Stimulated activated naive CD8-positive, alpha-beta T cell treated with anti-CD3 and anti-CD28 coated beads, Interleukin-15, Interleukin-2, amounts not matched to agents 100 ng/mL and 50 ng/mL, for 24 hours (primary cell): ENCODE measurements around the gene OR6X1.
A peak's percentile ranks its signal among the peaks of the same experiment; 100 is the strongest.
"Not testable (repeated sequence)": the region's sequence is repeated elsewhere in the genome, so short reads cannot be mapped to it uniquely, and the experiment has no call there.

Experiments used
- H3K27ac Mint-ChIP-seq: one replicate; pipeline ENCODE4 v1.8.0; 2021; ENCODE audit warnings: mild to moderate bottlenecking, mixed read lengths
- H3K27me3 Mint-ChIP-seq: one replicate; pipeline ENCODE4 v1.8.0; 2021; ENCODE audit warnings: mixed read lengths
- H3K36me3 Mint-ChIP-seq: one replicate; pipeline ENCODE4 v1.8.0; 2021; ENCODE audit warnings: low read depth, mixed read lengths
- H3K4me1 Mint-ChIP-seq: one replicate; pipeline ENCODE4 v1.8.0; 2021; ENCODE audit warnings: low read depth, mixed read lengths
- H3K4me3 Mint-ChIP-seq: one replicate; pipeline ENCODE4 v1.8.0; 2021; ENCODE audit warnings: mild to moderate bottlenecking, mixed read lengths
- H3K9me3 Mint-ChIP-seq: one replicate; pipeline ENCODE4 v1.8.0; 2021; ENCODE audit warnings: mixed read lengths

Gene OR6X1

GRCh38 chr11:123771664-123772063 lies 17.3 kb upstream of the OR6X1 start:
- Mint-ChIP-seq H3K27me3 (peaks cover 12% of the 10 kb centered on the region), H3K9me3 (no peaks in the 10 kb centered on the region), H3K4me1 (no peaks in the 10 kb centered on the region), H3K4me3 (no peak overlapping the region), H3K27ac (no peak overlapping the region), H3K36me3 (no peaks in the 10 kb centered on the region)

- H3K27ac Mint-ChIP-seq, result no peak overlapping the region
- H3K4me3 Mint-ChIP-seq, result no peak overlapping the region
- no peaks in the 10 kb centered on the region for H3K4me1 Mint-ChIP-seq
- no peaks in the 10 kb centered on the region for H3K36me3 Mint-ChIP-seq
- H3K27me3 Mint-ChIP-seq, result peaks cover 12% of the 10 kb centered on the region
- no peaks in the 10 kb centered on the region for H3K9me3 Mint-ChIP-seq
These were observed 16.4 kb upstream of the OR6X1 start for GRCh38 chr11:123770712-123771111.

- H3K27ac Mint-ChIP-seq, result no peak overlapping the region
- no peaks in the 10 kb centered on the region for H3K4me1 Mint-ChIP-seq
- no peak overlapping the region for H3K4me3 Mint-ChIP-seq
These were observed 11.3 kb upstream of the OR6X1 start for GRCh38 chr11:123765601-123766000.

GRCh38 chr11:123762422-123762821 lies 8.1 kb upstream of the OR6X1 start:
- no peak overlapping the region for H3K4me3 Mint-ChIP-seq
- H3K4me1 Mint-ChIP-seq, result no peaks in the 10 kb centered on the region
- peaks cover 8% of the 10 kb centered on the region for H3K36me3 Mint-ChIP-seq
- peaks cover 20% of the 10 kb centered on the region for H3K9me3 Mint-ChIP-seq
- peaks cover 30% of the 10 kb centered on the region for H3K27me3 Mint-ChIP-seq
- no peak overlapping the region for H3K27ac Mint-ChIP-seq

More at GRCh38 chr11:123765601-123766000, 11.3 kb upstream of the OR6X1 start:
- peaks cover 8% of the 10 kb centered on the region for H3K36me3 Mint-ChIP-seq
- H3K27me3 Mint-ChIP-seq, result peaks cover 28% of the 10 kb centered on the region
- peaks cover 20% of the 10 kb centered on the region for H3K9me3 Mint-ChIP-seq

- H3K9me3 Mint-ChIP-seq, result peaks cover 20% of the 10 kb centered on the region
- H3K27me3 Mint-ChIP-seq, result peaks cover 28% of the 10 kb centered on the region
- no peak overlapping the region for H3K4me3 Mint-ChIP-seq
- H3K27ac Mint-ChIP-seq, result no peak overlapping the region
- no peaks in the 10 kb centered on the region for H3K4me1 Mint-ChIP-seq
- H3K36me3 Mint-ChIP-seq, result peaks cover 8% of the 10 kb centered on the region
These were observed 6.6 kb upstream of the OR6X1 start for GRCh38 chr11:123760894-123761293.

- Mint-ChIP-seq H3K27ac (no peak overlapping the region), H3K4me3 (no peak overlapping the region), H3K36me3 (peaks cover 8% of the 10 kb centered on the region), H3K27me3 (peaks cover 31% of the 10 kb centered on the region), H3K9me3 (peaks cover 13% of the 10 kb centered on the region), H3K4me1 (no peaks in the 10 kb centered on the region)
These were observed 3.7 kb upstream of the OR6X1 start for GRCh38 chr11:123757976-123758375.

- H3K27ac Mint-ChIP-seq, result no peak overlapping the region
- H3K9me3 Mint-ChIP-seq, result no peaks in the 10 kb centered on the region
- H3K27me3 Mint-ChIP-seq, result peaks cover 40% of the 10 kb centered on the region
- H3K36me3 Mint-ChIP-seq, result no peaks in the 10 kb centered on the region
- H3K4me1 Mint-ChIP-seq, result no peaks in the 10 kb centered on the region
- H3K4me3 Mint-ChIP-seq, result no peak overlapping the region
These were observed 1.5 kb upstream of the OR6X1 start for GRCh38 chr11:123755813-123756212.

- H3K36me3 Mint-ChIP-seq, result no peaks in the 10 kb centered on the region
- H3K27me3 Mint-ChIP-seq, result peaks cover 42% of the 10 kb centered on the region
- H3K4me1 Mint-ChIP-seq, result no peaks in the 10 kb centered on the region
- H3K27ac Mint-ChIP-seq, result no peak overlapping the region
- no peak overlapping the region for H3K4me3 Mint-ChIP-seq
- H3K9me3 Mint-ChIP-seq, result no peaks in the 10 kb centered on the region
These were observed 1.0 kb upstream of the OR6X1 start for GRCh38 chr11:123755344-123755743.

- Mint-ChIP-seq H3K4me3 (no peak overlapping the region), H3K27ac (no peak overlapping the region), H3K4me1 (no peaks in the 10 kb centered on the region), H3K27me3 (peaks cover 49% of the 10 kb centered on the region), H3K36me3 (no peaks in the 10 kb centered on the region), H3K9me3 (no peaks in the 10 kb centered on the region)
These were observed 1.2 kb downstream of the OR6X1 start for GRCh38 chr11:123753110-123753509.

GRCh38 chr11:123751781-123752180 lies 2.5 kb downstream of the OR6X1 start:
- no peaks in the 10 kb centered on the region for H3K36me3 Mint-ChIP-seq
- peaks cover 54% of the 10 kb centered on the region for H3K27me3 Mint-ChIP-seq
- no peak overlapping the region for H3K27ac Mint-ChIP-seq
- no peaks in the 10 kb centered on the region for H3K4me1 Mint-ChIP-seq
- H3K9me3 Mint-ChIP-seq, result no peaks in the 10 kb centered on the region
- no peak overlapping the region for H3K4me3 Mint-ChIP-seq

GRCh38 chr11:123748349-123748748 lies 6.0 kb downstream of the OR6X1 start:
- H3K9me3 Mint-ChIP-seq, H3K4me1 Mint-ChIP-seq, H3K27ac Mint-ChIP-seq, H3K4me3 Mint-ChIP-seq, H3K36me3 Mint-ChIP-seq: not testable (repeated sequence)
- H3K27me3 Mint-ChIP-seq, result peaks cover 50% of the 10 kb centered on the region

- Mint-ChIP-seq H3K9me3 (no peaks in the 10 kb centered on the region), H3K4me3 (no peak overlapping the region), H3K27me3 (peaks cover 28% of the 10 kb centered on the region), H3K4me1 (peaks cover 14% of the 10 kb centered on the region), H3K27ac (no peak overlapping the region), H3K36me3 (no peaks in the 10 kb centered on the region)
These were observed 8.4 kb downstream of the OR6X1 start for GRCh38 chr11:123745764-123746451.

- Mint-ChIP-seq H3K27me3 (peaks cover 2% of the 10 kb centered on the region), H3K9me3 (no peaks in the 10 kb centered on the region), H3K4me3 (peak overlapping the region; percentile 89), H3K36me3 (peaks cover 14% of the 10 kb centered on the region), H3K4me1 (peaks cover 39% of the 10 kb centered on the region), H3K27ac (peak overlapping the region; percentile 93)
These were observed 11.6 kb downstream of the OR6X1 start for GRCh38 chr11:123742724-123743120.

- peaks cover 19% of the 10 kb centered on the region for H3K36me3 Mint-ChIP-seq
- H3K4me1 Mint-ChIP-seq, result peaks cover 39% of the 10 kb centered on the region
- peak overlapping the region; percentile 89 for H3K4me3 Mint-ChIP-seq
- H3K27ac Mint-ChIP-seq, result peak overlapping the region; percentile 93
- no peaks in the 10 kb centered on the region for H3K9me3 Mint-ChIP-seq
- H3K27me3 Mint-ChIP-seq, result no peaks in the 10 kb centered on the region
These were observed 12.1 kb downstream of the OR6X1 start for GRCh38 chr11:123742031-123742723.

- no peaks in the 10 kb centered on the region for H3K27me3 Mint-ChIP-seq
- no peaks in the 10 kb centered on the region for H3K9me3 Mint-ChIP-seq
- peaks cover 39% of the 10 kb centered on the region for H3K4me1 Mint-ChIP-seq
- H3K27ac Mint-ChIP-seq, result peak within 1 kb of the TSS; percentile 93
- H3K4me3 Mint-ChIP-seq, result peak within 1 kb of the TSS; percentile 89
- peaks cover 21% of the 10 kb centered on the region for H3K36me3 Mint-ChIP-seq
These were observed 12.9 kb downstream of the OR6X1 start, which contains the start of gene ZNF202 for GRCh38 chr11:123741159-123742030. ZNF202 (minus strand) TSS chr11:123741660; CDS start chr11:123730888, 10,772 bp downstream.
